ENCODE results near the gene PHETA1.

PHETA1 gene

DNA sequence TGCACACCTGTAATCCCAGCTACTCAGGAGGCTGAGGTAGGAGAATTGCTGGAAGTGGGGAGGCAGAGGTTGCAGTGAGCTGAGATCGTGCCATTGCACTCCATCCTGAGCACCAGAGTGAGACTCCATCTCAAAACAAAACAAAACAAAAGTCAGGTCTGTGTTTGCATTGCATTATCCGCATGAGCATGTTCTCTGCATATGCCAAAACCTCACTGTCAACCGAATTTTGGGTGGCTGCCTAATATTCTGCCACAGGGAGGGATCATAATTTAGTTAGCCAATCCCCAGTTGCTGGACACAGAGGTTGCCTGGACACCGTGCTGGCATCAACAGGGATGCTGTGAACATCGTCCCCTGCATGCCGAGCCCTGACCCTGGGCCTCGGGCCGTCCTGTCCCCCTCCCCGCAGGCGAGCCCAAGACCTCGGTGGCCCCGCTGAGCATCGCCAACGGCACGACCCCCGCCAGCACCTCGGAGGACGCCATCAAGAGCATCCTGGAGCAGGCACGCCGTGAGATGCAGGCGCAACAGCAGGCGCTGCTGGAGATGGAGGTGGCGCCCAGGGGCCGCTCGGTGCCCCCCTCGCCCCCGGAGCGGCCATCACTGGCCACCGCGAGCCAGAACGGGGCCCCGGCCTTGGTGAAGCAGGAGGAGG is 49.2 kb downstream of the PHETA1 start:
- DNase-seq = no peak

DNA sequence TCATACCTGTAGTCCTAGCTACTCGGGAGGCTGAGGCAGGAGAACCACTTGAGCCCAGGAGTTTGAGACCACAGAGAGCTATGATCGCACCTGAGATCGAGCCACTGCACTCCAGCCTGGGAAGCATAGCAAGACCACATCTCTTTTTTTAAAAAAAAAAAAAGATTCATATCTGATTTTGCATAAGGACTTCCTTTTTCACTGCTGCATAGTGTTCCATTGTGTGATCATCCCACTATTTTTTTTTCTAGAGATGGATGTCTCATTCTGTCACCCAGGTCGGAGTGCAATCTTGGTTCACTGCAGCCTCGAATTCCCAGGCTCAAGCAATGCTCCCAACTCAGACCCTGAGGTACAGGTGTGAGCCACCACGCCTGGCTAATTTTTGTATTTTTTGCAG is 50.4 kb downstream of the PHETA1 start:
- no peak for DNase-seq

DNA sequence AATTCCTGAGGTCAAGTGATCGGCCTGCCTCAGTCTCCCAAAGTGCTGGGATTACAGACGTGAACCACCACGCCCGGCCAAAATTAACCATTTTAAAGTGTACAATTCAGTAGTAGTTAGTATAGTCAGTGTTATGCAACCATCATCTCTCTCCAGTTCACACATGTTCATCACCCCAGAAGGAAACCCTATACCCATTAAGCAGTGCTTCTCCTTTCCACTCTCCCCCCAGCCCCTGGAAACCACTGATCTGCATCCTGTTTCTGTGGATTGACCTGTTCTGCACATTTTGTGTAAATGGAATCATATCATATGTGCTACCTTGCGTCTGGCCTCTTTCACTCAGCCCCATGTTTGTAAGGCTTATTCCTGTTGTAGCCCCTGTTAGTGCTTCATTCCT is 52.2 kb downstream of the PHETA1 start:
- no peak for DNase-seq

DNA sequence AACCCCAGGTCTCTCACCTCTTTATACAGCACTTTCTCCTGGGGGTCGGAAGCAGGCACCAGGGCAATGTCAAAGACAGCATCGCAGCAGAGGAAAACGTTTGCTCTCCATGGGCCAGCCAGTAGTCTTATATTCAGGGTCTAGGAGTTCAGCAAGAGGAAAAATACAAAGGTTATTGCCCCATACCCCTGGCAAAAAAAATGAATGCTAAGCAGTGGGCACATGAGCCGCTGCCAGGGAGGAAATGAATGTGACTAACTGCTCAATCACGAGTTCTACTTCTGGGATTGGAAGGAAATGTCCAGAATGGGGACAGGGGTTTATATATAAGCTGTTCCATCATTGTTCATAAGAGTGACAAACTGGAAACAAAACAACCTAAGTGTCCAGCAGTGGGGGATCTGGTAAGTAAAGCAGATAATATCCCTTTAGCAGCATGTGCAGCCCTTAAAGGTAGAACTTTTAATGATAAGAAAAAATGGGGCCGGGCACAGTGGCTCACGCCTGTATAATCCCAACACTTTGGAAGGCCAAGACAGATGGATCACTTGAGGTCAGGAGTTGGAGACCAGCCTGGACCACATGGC is 53.8 kb downstream of the PHETA1 start:
- no peak for DNase-seq

DNA sequence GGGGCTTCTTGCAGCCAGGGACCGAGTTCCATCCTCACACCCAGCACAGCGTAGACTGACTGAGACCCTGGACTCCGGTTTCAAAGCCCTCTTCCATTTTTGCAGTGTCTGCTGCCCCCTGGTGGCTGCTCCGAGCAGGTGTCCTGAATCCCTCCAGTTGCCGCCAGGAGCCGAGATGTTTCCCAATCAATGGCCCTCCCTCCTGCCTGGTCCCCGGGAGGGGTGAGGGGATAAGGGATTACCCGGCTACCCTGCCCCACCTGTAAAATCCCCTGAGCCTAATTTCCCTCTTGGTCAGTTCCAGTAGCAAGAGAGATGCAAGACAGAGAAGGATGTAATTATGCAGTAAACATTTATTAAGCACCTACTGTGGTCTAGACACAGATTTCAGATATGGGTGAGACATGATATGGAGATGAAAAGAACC is 55.0 kb downstream of the PHETA1 start:
- DNase-seq = peak; percentile 49

DNA sequence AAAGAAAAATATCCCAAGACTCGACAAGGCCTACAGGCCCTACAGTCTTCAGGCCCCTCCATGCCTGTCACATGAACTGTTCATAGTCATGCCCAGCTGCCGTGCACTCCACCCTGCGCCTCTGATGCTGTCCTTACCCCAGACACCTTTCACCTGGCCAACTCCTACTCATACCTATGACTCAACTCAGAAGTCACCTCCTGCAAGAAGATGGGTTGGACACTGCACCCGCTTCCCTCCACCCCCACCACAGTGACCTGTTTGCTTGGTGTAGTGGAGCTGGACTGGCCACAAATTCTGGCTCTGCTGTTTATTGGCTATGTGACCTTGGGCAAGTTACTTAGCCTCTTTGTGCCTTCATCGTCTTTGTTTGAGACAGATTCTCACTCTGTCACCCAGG is 56.2 kb downstream of the PHETA1 start:
- DNase-seq = no peak

DNA sequence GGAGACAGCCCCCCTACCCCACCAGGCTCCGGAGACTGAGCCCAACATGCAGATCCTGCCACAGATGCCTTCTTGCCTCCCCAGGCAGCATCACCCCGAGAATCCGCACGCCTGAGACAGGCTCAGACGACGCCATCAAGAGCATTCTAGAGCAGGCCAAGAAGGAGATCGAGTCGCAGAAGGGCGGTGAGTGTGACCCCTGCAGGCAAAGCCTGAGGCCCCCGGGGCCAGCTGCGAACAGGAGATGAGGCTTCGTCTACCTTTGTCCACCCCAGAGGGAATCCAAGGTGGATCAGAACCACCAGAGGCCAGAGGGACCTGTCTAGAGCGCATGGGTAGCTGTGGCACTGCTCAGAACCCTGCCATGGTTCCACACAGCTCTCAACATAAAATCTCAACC is 56.9 kb downstream of the PHETA1 start:
- no peak for DNase-seq

DNA sequence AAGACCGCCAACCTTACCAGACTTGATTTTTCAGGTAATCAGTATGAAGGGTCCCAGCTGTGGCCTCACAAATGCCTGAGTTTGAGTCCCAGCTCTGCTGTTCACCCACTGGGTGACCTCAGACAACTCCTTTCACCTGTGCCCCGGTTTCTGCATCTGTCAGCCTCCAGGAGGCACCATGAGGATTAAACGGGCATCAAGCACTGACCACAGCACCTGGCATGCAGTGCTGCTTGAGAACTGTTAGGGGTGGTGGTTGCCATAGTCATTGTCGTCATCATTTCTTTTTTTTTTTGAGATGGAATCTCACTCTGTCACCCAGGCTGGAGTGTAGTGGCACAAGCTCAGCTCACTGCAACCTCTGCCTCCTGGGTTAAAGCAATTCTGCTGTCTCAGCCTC is 57.9 kb downstream of the PHETA1 start:
- no peak for DNase-seq
